Liver (tissue), 3 donors: ENCODE data around the gene STPG1.

Source experiments
- CTCF ChIP-seq: fragments of 150-350 bp; IDR thresholded peaks from 2 replicates; pipeline ENCODE4 v1.5.1; 2017; ENCODE audit warnings: improper control_type of control experiment, low read depth, low read length; ENCODE audit not compliant: missing input control
- FOXA1 ChIP-seq: IDR thresholded peaks from 2 replicates; pipeline ENCODE4 v1.6.1; 2016; ENCODE audit warnings: antibody characterized with exemption
- GABPA ChIP-seq, 2 donors: IDR thresholded peaks in 1 of 2; conservative IDR thresholded peaks in 1 of 2; 2 replicates each; pipeline ENCODE4 v1.6.1; 2016; ENCODE audit warnings: antibody characterized with exemption in 2 of 2, mild to moderate bottlenecking in 1 of 2, moderate library complexity in 1 of 2
- MAX ChIP-seq: IDR thresholded peaks from 2 replicates; pipeline ENCODE4 v1.6.1; 2016; ENCODE audit warnings: antibody characterized with exemption
- SP1 ChIP-seq: IDR thresholded peaks from 2 replicates; pipeline ENCODE4 v1.6.1; 2018; ENCODE audit warnings: antibody characterized with exemption, mild to moderate bottlenecking
- ZBTB33 ChIP-seq: IDR thresholded peaks from 2 replicates; pipeline ENCODE4 v1.6.1; 2016; ENCODE audit warnings: antibody characterized with exemption
- TF ChIP-seq, protein P1 (sequence below): IDR thresholded peaks from 2 replicates; pipeline ENCODE4 v1.6.1; 2016; ENCODE audit warnings: antibody characterized with exemption, mild to moderate bottlenecking
- donor health status: healthy.
- donor health status: healthy.

DNA sequence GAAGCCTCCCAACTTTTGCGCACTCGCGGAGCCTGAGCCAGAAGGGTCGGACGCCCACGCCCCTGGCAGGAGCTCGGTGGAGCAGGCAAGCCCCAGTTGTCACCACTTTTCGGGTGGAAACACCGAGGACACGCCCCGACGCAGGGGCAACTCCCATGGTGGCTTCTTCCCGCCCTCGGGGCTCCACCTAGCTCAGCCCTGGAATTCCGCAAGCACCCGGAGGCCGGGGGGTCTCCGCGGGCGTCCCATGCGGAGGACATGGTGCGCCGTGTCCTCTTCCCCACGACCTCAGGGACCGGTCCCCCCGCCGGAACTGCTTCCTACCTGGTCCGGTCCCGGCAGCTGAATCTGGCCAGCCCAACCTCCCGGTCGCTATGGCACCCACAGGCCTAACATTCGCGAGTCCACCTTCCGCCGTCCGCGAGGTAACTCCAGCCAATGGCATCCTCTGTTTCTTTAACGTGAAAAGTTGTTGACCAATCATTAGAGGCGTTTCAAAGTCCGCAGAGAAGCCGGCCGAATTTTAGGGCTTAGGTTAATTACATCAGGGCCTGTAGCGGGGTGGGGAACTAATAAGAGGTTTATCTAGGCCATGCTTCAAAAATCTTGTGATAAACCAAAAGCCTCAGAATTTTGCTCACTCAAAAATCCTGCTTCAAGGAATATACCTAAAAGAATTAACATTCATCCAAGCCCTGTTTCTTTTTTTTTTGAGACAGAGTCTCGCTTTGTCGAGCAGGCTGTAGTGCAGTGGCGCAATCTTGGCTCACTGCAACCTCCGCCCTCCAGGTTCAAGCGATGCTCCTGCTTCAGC is at the start of gene STPG1:
- TF ChIP-seq CTCF (no peak), FOXA1 (no peak), GABPA (IDR thresholded peaks at IDR 0.05 in 1 of 2, conservative IDR thresholded peaks at IDR 0.05 in 1 of 2) (peak in 1 of 2 donors; percentile 33), ZBTB33 (peak; percentile 37), MAX (no peak), SP1 (peak; percentile 97)
- TF ChIP-seq, protein P1, sequence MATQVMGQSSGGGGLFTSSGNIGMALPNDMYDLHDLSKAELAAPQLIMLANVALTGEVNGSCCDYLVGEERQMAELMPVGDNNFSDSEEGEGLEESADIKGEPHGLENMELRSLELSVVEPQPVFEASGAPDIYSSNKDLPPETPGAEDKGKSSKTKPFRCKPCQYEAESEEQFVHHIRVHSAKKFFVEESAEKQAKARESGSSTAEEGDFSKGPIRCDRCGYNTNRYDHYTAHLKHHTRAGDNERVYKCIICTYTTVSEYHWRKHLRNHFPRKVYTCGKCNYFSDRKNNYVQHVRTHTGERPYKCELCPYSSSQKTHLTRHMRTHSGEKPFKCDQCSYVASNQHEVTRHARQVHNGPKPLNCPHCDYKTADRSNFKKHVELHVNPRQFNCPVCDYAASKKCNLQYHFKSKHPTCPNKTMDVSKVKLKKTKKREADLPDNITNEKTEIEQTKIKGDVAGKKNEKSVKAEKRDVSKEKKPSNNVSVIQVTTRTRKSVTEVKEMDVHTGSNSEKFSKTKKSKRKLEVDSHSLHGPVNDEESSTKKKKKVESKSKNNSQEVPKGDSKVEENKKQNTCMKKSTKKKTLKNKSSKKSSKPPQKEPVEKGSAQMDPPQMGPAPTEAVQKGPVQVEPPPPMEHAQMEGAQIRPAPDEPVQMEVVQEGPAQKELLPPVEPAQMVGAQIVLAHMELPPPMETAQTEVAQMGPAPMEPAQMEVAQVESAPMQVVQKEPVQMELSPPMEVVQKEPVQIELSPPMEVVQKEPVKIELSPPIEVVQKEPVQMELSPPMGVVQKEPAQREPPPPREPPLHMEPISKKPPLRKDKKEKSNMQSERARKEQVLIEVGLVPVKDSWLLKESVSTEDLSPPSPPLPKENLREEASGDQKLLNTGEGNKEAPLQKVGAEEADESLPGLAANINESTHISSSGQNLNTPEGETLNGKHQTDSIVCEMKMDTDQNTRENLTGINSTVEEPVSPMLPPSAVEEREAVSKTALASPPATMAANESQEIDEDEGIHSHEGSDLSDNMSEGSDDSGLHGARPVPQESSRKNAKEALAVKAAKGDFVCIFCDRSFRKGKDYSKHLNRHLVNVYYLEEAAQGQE, result no peak
